NCI-H1436 treated with DMSO at 0.1 percent for 48 hours (cell line): ENCODE results near the gene FAM120C.

Experiments
- DNase-seq: peaks from one replicate; lab custom pipeline; 2025; lab: John Stamatoyannopoulos, UW

Gene FAM120C

DNA sequence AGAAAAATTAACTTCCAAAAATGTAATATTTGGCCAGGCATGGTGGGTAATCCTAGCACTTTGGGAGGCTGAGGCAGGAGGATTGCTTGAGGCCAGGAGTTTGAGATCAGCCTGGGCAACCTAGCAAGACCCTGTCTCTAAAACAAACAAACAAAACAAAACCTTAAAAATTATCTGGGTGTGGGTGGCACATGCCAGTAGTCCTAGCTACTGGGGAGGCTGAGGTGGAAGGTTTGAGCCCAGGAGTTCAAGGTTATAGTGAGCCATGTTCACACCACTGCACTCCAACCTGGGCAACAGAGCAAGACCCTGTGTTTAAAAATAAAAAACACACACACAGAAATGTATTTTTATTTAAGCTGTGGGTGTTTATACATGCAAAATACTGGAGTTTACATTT lies 12.0 kb downstream of the FAM120C start:
- no peak for DNase-seq

DNA sequence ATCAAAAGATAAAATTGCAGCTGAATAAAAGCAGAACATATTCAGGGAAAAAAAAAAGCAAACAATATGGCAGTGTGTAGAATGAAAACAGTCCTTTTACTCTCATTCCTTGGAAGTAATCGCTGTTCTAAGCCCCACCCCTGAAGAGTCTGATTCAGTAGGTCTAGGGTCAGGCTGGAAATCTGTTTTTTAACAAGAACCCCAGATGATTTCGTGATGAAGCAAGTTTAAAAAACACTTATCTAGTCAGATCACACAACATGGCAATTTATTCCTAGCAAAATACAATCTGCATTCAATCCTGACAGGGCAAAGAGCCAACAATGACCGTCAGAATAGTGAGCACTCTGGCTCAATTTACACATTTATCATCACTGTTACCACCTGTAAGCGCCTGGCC lies 16.1 kb downstream of the FAM120C start:
- DNase-seq: no peak

DNA sequence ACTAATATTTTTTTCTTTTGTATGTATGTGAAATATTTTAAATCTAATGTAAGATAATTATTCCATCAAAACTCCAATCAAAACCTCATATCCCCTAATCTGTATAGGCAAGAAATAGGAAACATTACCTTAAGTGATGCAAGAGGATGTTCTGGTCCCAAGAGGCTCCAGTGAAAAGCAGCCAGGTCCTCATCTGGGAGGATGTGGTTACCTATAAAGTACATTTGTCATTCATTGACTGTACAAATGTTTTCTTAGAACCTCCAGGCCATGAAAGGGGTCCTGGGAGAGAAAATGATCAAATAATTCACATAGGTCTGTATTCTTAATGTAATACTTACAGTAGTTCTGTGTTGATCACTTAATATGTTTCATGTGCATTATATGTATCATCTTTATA lies 25.5 kb downstream of the FAM120C start:
- DNase-seq: no peak

DNA sequence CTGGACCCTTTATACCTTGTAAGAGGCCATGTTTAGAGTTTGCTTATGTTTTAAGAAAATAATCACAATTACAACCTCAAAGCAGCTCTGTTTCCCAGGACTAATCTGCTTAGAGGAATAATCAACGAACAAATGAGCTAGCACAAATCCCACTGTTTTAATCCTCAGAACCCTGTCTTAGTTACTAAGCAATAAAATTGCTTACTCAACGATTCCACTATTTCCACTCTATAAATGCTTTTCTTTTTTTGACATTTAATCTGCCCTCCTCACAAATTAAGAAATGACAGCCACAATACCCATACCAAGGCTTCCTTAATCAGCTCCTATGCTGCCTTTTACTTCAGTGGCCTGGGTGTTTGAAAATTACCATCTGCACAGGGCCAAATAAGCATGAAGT lies 48.8 kb downstream of the FAM120C start:
- no peak for DNase-seq

DNA sequence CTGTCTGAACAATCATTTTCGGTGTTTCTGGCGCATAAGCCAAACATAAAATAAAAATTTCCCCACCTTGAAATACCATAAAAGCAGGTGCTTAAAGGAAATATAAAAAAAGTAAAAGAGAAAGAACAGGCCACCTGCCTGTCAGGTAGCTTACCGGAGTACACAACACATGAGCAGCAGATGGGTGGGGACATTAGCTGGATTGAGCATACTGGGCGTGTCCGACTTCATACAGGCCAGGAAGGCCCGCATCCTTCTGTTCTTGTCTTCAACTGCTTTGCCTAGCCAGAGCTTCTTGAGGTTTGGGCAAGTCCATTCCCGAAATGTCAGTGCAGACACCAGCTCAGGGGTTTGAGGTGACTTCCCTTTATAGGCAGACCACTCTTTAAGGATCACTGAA lies 66.7 kb downstream of the FAM120C start:
- no peak for DNase-seq

DNA sequence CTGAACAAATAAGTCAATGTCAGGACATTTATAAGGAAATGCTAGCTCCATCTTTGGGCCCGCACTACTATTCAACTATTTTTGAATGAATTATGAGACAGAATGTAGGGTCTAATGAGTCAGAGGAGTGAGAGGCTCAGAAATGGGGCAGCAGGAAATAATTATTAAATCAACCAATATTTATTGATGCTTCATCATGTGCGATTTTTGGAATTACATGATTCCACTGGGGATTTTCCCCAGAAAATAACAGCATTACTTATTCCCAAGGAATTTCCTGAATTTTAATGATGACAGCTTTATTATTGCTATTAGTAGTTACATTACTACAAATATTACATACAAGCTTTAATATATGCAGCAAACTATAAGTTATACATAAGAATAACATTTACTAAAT lies 89.5 kb downstream of the FAM120C start:
- DNase-seq: no peak

DNA sequence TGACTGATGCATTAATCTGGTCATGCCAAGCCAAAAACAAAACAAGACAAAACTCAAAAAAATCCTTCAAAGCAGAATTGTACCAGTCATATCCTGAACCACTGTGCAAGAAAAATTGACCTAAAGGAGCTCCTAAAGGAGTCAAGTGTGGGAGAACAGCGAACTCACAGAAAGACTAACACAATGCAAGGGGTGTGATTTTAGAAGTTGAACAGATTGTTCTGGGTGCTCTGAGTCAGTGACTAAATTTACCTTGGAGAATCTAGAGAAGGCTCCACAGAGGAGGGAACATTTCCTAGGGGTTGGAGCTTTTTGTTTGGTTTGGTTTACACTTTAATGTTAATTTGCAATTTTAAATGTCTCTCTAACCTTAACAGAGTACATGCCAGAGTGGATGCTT lies 89.9 kb downstream of the FAM120C start:
- no peak for DNase-seq

DNA sequence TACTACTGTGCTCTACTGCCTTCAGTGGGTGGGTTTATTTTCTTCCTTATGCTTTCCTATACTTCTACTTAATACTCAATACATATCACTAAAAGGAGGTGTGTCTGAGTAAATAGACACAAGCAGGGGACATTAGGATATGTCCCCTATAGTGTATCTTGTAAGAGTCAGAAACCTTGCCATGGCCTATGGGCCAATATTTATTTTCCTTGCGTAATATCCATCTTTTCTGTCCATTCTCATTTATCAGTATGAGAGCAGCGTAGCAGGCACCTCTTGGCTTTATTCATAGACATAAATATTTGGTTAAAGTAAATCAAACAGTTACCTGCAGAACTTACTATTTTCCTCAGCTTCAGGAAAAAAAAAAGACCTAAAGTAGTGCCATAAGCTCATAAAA lies 92.2 kb downstream of the FAM120C start:
- DNase-seq: no peak

DNA sequence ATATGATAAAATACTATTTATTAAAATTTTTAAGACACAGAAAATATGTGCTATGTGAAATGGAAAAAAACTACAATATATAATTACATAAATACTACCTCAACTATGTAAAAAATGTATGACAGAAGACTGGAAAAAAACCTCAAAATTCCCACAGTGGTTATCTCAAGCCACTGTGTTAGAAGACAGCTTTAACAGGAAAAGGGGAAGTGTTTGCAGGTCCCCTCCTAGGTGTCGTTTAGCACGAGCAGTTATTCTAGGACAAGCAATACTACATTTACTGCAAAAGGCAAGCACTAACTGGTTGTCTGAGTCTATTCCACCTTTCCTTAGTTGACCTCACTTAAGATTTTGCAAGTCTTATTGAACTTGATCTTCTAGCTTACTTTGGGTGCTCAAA lies 93.9 kb downstream of the FAM120C start:
- no peak for DNase-seq

DNA sequence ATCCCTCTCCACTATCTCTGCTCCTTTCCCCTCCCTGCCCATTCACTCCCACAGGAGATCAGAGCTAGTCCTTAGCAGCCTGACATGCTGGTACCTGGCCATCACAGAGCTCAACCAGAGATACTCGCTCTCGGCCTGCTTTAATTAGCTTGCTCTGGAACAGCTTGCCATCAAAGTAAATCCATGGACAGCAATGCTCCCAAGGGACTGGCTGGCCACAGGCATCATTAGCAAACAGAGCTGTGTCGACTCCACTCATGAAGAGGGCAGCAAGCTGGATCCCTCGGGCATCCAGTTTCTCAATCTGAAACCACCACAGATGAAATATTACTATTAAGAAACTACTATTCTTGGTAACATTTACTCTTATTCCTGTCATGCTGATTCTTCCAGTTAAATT lies 95.4 kb downstream of the FAM120C start:
- DNase-seq: no peak

DNA sequence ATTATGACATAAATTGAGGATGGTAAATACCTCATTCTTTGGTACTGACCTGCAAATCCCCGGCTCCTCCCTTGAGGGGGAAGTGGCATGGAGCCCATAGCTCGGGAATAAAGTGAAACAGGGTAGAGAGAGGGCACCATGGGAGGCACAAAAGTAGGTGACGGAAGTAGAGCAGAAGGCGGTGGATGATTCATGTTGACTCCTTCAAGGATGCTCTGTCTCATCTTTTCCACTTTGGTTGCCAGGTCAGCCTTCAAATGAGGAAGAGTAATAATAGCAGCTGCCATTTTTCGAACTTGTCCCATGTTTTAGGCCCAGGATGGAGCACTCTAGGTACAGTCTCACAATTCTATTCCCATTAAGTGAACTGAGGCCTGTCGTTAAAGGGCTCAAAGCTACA lies 97.4 kb downstream of the FAM120C start:
- DNase-seq: no peak

DNA sequence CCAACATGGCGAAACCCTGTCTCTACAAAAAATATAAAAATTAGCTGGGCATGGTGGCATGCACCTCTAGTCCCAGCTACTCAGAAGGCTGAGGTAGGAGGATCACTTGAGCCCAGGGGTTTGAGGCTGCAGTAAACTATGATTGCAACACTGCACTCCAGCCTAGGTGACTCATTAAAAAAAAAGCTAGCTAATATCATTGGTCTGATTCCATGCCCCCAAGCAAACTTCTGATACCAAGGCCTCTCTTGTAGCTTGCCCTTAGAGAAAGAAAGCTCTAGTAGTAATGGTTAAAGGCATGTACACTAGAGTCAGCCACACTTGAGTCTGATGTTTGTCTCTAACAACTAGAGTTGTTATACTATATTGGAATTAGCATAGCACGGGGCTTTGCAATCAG lies 106.2 kb downstream of the FAM120C start:
- no peak for DNase-seq

DNA sequence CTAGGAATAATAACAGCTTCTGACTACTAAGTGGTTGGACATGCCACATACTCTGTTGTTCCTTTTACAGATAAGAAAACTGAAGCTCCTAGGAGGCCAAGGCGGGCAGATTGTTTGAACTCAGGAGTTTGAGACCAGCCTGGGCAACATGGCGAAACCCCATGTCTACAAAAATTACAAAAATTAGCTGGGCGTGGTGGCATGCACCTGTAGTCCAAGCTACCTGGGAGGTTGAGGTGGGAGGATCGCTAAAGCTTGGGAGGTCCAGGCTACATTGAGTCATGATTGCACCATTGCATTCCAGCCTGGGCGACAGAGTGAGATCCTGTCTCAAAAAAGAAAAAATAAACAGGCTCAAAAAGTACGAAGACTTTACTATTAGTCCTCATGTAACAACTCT lies 108.2 kb downstream of the FAM120C start:
- no peak for DNase-seq

DNA sequence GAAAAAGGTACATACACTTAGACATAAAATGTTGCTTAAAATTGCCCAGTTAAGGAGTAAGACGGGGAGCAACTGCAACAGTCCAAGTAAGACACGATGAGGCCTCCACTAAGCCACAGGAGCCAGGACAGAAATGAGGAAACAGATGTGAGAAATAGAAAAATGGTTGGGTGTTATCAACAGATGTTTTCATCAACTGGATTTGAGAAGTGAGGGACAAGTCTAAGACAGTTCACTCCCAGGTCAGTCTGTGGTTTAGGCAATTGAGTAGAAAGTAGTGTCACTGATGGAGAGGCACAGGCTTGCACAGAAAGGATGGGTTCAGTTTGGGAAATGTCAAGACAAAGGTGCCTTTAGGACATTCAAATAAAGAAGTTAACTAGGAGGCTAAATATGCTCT lies 115.3 kb downstream of the FAM120C start:
- DNase-seq: no peak

DNA sequence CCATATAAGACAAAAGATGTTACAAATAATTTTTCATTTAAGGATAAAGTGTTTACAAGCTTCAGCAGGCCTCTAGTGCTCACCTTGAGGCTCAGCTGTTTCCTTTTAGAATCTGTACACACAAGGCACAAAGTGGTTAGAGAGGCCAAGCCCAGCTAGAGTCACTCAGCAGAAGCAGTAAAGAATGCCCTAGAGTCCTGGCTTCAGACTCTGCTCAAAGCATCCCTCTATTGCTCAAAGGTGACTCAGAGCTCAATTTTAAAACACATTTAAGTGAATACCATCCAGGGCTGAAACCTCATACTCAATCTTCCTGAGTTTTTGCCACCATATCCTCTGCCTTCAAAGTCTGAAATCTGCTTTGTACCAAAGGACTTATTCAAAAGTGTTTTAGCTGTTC lies 116.2 kb downstream of the FAM120C start:
- no peak for DNase-seq

DNA sequence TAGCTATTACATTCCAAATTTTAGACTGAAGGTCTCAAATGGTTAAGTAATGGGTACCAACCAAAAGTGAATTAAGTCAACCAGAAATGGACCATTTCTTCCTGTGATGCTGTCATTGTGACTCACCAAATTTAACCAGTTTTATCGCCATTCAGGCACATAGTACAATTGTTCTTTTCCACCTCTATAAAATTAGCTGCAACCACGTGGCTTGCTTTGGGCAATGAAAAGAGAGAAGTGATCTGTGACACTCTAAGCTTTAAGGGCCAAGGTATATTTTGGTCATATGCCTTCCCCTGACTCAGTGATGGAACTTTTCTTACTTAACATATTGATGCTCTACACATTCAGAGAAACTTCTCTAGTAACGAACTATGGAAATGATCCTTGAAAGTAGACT lies 118.5 kb downstream of the FAM120C start:
- no peak for DNase-seq

DNA sequence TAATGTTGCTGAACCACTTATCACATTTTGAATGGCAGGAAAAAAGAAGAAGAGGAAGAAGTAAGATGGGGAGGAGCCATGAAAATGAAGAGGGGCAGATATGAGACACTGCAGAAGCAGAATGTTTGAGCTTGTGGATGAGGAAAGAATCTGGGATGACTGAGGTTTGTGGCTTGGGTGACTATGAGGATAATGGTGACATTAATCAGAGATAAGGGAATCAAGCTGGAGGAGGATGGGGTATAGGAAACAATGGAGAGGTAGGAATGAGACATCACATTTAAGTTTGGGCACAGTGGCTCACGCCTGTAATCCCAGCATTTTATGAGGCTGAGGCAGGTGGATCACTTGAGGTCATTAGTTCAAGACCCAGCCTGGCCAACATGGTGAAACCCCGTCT lies 119.7 kb downstream of the FAM120C start:
- no peak for DNase-seq

DNA sequence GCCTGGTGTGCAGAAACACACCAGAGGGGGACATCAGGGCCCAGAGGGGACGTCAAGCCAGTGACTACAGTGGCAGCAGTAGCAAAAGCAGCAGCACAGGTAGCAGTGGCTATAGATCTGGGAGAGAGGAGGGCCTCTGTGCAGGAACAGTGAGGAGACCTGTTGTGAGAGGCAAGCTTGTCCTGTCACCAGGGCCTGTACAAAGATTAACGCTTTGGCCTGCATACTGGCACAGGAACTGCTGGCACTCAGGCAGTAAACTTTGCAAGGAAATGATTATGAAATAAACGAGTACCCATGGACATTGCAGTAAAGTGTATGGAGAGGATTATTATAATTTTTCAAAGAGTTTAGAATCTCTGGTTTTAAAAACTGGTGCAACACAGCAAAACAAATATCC lies 133.3 kb downstream of the FAM120C start:
- no peak for DNase-seq

DNA sequence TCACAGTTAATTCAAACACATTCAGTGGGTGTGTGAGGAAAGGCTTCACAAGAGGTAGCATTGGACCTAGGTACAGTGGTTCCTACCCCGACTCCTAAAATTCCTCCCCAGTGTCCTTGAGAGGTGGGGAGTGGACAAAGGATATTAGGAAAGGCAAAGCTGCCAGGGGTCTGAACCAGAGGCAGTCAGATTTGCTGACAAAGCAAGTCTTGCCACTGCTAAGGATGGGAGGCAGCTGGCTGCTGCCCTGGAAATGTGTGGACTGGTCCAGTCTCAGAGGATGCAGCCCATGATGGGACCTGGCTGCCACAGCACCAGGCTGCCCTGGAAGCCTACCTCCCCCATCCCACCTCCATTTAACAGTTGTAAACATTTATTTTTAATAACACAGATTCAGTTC lies 134.6 kb downstream of the FAM120C start:
- DNase-seq: no peak

DNA sequence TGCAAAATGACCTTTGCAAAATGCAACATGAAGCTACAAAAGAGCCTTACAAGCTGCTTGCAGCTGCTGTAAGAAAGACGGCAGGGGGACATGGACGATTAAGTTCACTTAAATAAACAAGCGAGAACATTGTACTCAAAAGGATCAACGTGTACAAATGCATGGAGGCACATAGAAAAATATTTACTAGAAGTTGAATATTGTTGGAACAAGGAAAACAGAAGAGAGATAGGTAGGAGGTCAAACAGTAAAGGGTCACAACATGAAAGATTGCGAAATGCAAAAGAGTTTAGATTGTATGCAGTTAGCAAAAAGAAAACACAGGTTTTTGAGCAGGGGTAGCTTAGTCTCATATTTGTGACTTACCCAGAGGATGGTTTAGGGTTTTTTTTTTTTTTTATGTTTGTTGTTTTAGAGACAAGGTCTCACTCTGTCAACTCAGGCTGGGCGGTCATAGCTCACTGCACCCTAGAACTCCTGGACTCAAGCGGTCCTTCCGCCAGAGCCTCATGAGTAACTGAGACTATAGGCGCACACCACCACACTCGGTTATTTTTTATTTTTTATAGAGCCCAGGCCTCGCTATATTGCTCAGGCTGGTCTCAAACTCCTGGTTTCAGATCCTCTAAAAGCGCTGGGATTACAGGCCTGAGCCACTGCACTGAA lies 137.4 kb downstream of the FAM120C start:
- DNase-seq: peak; percentile 38

DNA sequence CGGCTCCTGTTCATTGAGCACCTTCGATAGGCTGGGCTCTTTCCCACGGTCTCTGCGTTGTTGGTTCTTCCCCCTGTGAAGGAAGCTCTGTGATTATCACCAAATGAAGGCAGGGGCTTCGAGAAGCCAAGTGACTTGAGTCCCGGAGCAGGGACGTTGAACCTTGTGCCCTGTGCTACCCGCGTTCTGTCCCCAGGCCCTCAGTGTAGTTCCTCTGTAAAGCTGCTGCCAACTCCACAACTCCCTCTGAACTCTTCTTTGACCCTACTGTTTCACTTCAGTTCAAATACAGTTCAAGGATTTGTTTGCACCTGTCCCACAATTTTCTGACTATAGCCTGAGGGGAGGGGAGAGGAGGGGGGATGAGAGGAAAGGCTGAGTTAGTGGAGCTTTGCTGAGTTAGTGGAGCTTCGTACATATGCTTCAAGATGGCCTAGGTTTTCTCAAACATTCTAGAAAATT lies 138.1 kb downstream of the FAM120C start:
- no peak for DNase-seq

DNA sequence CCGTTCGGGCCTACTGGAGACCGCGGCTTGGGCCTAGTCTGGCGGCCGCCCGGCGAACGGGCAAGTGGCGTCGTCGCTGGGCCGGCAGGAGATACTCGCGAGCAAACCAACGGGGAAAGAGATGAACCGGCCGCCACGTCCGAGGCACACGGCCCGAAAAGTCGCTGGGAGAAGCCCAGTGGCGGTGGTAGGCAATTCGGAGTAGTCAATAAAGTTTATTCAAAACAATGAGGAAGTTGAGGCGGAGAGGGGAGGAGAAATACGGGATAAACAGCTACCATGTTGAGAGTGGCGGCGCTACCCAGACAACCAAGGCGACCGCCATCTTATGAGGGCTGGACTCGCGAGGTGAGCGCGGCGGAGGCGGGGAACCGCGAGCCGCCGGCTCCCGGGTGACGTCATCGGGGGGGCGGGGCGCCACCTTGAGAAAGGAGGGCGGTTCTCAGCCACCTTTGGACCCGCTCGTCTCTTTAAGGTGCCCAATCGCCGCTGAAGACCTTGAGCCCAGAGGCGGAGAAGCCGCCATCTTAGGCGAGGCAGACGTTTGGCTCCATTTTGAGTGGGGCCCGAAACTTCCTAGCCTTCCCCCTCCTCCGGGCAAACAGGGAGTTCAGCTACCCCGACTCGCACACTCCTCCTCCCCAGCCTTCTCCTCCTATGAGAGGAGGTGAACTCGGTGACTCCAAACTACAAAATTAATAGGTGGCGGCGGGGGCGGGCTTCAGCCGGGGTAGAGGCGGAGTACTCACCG lies 138.8 kb downstream of the FAM120C start, which contains the start of gene PHF8:
TSS of gene PHF8 (minus strand) at position 348 of the 751 bp plus-strand sequence. CDS start 1,745 bp downstream, outside the sequence.
- DNase-seq: peak; percentile 91

DNA sequence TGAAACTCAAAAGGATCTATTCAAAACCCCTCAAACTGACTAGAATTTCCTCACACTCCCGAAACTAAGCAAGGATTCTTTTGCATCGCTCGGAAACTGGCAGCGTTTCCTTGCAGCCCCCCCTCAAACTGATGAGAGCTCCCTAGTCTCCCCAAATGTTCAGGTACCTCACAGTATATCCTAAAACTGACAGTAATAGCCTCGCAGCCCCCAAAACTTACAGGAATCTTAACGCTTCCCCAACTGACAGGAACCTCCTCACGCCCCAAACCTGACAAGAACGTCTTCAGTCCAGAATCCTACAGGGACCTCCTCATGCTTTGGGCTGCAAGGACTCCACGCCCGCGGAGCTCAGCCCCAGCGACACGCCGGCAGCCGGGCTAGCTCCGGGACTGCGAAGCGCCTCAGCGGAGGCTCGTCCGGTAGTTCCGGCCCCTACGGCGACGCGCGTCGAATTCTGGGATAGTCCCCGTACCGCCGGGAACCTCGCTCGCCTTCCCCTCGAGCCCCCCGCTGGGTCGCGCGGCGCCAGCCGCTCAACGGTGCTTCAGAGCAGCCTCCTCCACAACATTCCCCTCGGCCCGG lies 139.4 kb downstream of the FAM120C start:
- no peak for DNase-seq
